LoVo (cell line): Measurements from ENCODE around the gene FAM124B.
"Not testable (repeated sequence)": the region's sequence is repeated elsewhere in the genome, so short reads cannot be mapped to it uniquely, and the experiment has no call there.

ENCODE experiments used
- DNase-seq: peaks from one replicate; pipeline ENCODE4 v3.0.0-alpha.2; 2016; ENCODE audit warnings: low spot score

The FAM124B gene

GRCh38 chr2:224413381-224413780 lies 11.5 kb upstream of the FAM124B start:
- no peak for DNase-seq

- no peak for DNase-seq
Observed at GRCh38 chr2:224412141-224413015, 10.5 kb upstream of the FAM124B start.

GRCh38 chr2:224410946-224411561 lies 9.1 kb upstream of the FAM124B start:
- no peak for DNase-seq

- no peak for DNase-seq
Observed at GRCh38 chr2:224408676-224409075, 6.8 kb upstream of the FAM124B start.

GRCh38 chr2:224407241-224407701 lies 5.4 kb upstream of the FAM124B start:
- DNase-seq, result no peak

- no peak for DNase-seq
Observed at GRCh38 chr2:224405841-224406370, 4.0 kb upstream of the FAM124B start.

- DNase-seq, result no peak
Observed at GRCh38 chr2:224405412-224405811, 3.5 kb upstream of the FAM124B start.

GRCh38 chr2:224404796-224405195 lies 2.9 kb upstream of the FAM124B start:
- DNase-seq, result no peak

- DNase-seq, result no peak
Observed at GRCh38 chr2:224403657-224404056, 1.8 kb upstream of the FAM124B start.

GRCh38 chr2:224400886-224401632 lies 848 bp downstream of the FAM124B start:
- no peak for DNase-seq

GRCh38 chr2:224400174-224400810 lies 1.6 kb downstream of the FAM124B start:
- no peak for DNase-seq

- no peak for DNase-seq
Observed at GRCh38 chr2:224398289-224398688, 3.6 kb downstream of the FAM124B start.

- DNase-seq, result not testable (repeated sequence)
Observed at GRCh38 chr2:224397100-224397499, 4.8 kb downstream of the FAM124B start.

- no peak for DNase-seq
Observed at GRCh38 chr2:224395620-224396390, 6.1 kb downstream of the FAM124B start.

- DNase-seq, result no peak
Observed at GRCh38 chr2:224393157-224393872, 8.6 kb downstream of the FAM124B start.

- DNase-seq, result no peak
Observed at GRCh38 chr2:224392545-224392944, 9.4 kb downstream of the FAM124B start.

- no peak for DNase-seq
Observed at GRCh38 chr2:224389317-224389716, 12.6 kb downstream of the FAM124B start.

GRCh38 chr2:224386876-224387275 lies 15.0 kb downstream of the FAM124B start:
- no peak for DNase-seq

- no peak for DNase-seq
Observed at GRCh38 chr2:224382973-224383555, 18.8 kb downstream of the FAM124B start.

GRCh38 chr2:224382280-224382647 lies 19.6 kb downstream of the FAM124B start:
- DNase-seq, result not testable (repeated sequence)
